HG02678 (cell line): Measurements from ENCODE around the gene KIF3C.
A peak's percentile ranks its signal among the peaks of the same experiment; 100 is the strongest.

ENCODE experiments used
- ATAC-seq: cut with Tn5 transposase; IDR thresholded peaks from one replicate; pipeline ENCODE4 v1.9.1; 2021; ENCODE audit warnings: mild to moderate bottlenecking, moderate library complexity; ENCODE audit not compliant: unreplicated experiment

Gene KIF3C

GRCh38 chr2:25881764-25882163 lies 100.5 kb downstream of the KIF3C start:
- ATAC-seq = no peak

- no peak for ATAC-seq
Measured at GRCh38 chr2:25879133-25879730, 103.1 kb downstream of the KIF3C start.

- ATAC-seq = peak; percentile 93
Measured at GRCh38 chr2:25878361-25879132, 103.8 kb downstream of the KIF3C start, which contains the start of gene ASXL2. Gene ASXL2, minus strand, starts transcription at chr2:25878487. Its CDS starts 265 bp downstream, at chr2:25878222.

GRCh38 chr2:25877431-25878360 lies 104.6 kb downstream of the KIF3C start:
- peak; percentile 45 for ATAC-seq
